ENCODE measurements around the gene TPK1.

- no peak for TF ChIP-seq CTCF (IDR thresholded peaks at IDR 0.05)
- no peak for TF ChIP-seq POLR2AphosphoS5 (IDR thresholded peaks at IDR 0.05)
- no peak for TF ChIP-seq POLR2A (IDR thresholded peaks at IDR 0.05)
- TF ChIP-seq EP300 (IDR thresholded peaks at IDR 0.05), result no peak
Observed at GRCh38 chr7:144524271-144524670, 311.6 kb downstream of the TPK1 start.
